GM13976 (cell line): ENCODE results near the gene ERP27.

ENCODE experiments used
- DNase-seq: peaks from one replicate; pipeline ENCODE4 v3.0.0; 2012; ENCODE audit warnings: low spot score
- CTCF ChIP-seq: IDR thresholded peaks from 2 replicates; pipeline ENCODE4 v1.5.1; 2012; ENCODE audit warnings: borderline replicate concordance, mild to moderate bottlenecking; ENCODE audit not compliant: insufficient read depth; ENCODE audit errors: extremely low read depth, missing control alignments, control extremely low read depth
- in situ Hi-C: fragments of 300-500 bp; cut with MboI; formaldehyde crosslinking; loops from one replicate; pipeline ENCODE4 v1.12.0; 2022; ENCODE audit warnings: low sequenced_read_pairs, mixed read lengths, inconsistent platforms; ENCODE audit not compliant: unreplicated experiment

The ERP27 gene

GRCh38 chr12:14938301-14938700, at the start of gene ERP27:
Gene ERP27 (minus strand): TSS chr12:14938537. CDS start chr12:14938508, 29 bp downstream.
- in situ Hi-C loops: no loop called here
- DNase-seq: no peak
- no peak for TF ChIP-seq CTCF

- DNase-seq: no peak
- TF ChIP-seq CTCF: no peak
- in situ Hi-C loops: loop anchor here (25.0 kb wide), 1 partner anchor 751 kb away; no protein-coding TSS in a partner anchor
Measured at GRCh38 chr12:14988035-14988434, 49.7 kb upstream of the ERP27 start.

GRCh38 chr12:14986449-14986848, 48.1 kb upstream of the ERP27 start:
- no peak for DNase-seq
- in situ Hi-C loops: loop anchor here (25.0 kb wide), 1 partner anchor 749 kb away; no protein-coding TSS in a partner anchor
- TF ChIP-seq CTCF: no peak

GRCh38 chr12:14984766-14985285, 46.5 kb upstream of the ERP27 start:
- no peak for TF ChIP-seq CTCF
- in situ Hi-C loops: loop anchor here (25.0 kb wide), 1 partner anchor 748 kb away; no protein-coding TSS in a partner anchor
- no peak for DNase-seq

GRCh38 chr12:14984036-14984435, 45.7 kb upstream of the ERP27 start:
- in situ Hi-C loops: loop anchor here (25.0 kb wide), 1 partner anchor 747 kb away; no protein-coding TSS in a partner anchor
- DNase-seq: no peak
- no peak for TF ChIP-seq CTCF

- DNase-seq: no peak
- in situ Hi-C loops: loop anchor here (25.0 kb wide), 1 partner anchor 746 kb away; no protein-coding TSS in a partner anchor
- TF ChIP-seq CTCF: no peak
Measured at GRCh38 chr12:14982991-14983390, 44.7 kb upstream of the ERP27 start.

- TF ChIP-seq CTCF: no peak
- DNase-seq: no peak
- in situ Hi-C loops: loop anchor here (25.0 kb wide), 1 partner anchor 745 kb away; no protein-coding TSS in a partner anchor
Measured at GRCh38 chr12:14982562-14982961, 44.2 kb upstream of the ERP27 start.
